ENCODE results near the gene MLLT1.

The MLLT1 gene

GRCh38 chr19:6292006-6292405 is 12.2 kb upstream of the MLLT1 start:
- no CpG with 5 or more reads among the region's 4 CpGs for WGBS, 2 donors (ENCODE audit: extremely low coverage in 2 of 2, insufficient read length in 2 of 2, insufficient replicate concordance in 1 of 2)
- H3K27me3 ChIP-seq (ENCODE audit: control insufficient read depth in 3 of 3, insufficient read depth in 3 of 3, low read depth in 1 of 3, low read length in 3 of 3), result no peaks in the 10 kb centered on the region
- no peak for DNase-seq (ENCODE audit: low spot score)

GRCh38 chr19:6288737-6289136 is 9.0 kb upstream of the MLLT1 start:
- Histone ChIP-seq H3K4ac (ENCODE audit: low read length) (no peak overlapping the region), H2AK5ac (ENCODE audit: low read depth, low read length) (no peak overlapping the region)
- DNase-seq (ENCODE audit: low spot score), result no peak

More at GRCh38 chr19:6292006-6292405, 12.2 kb upstream of the MLLT1 start:
- no peak overlapping the region for H2AFZ ChIP-seq (ENCODE audit: low read length)
- H4K8ac ChIP-seq (ENCODE audit: low read depth, low read length), result no peak overlapping the region
- H3K4me1 ChIP-seq (ENCODE audit: control insufficient read depth in 2 of 2, insufficient read depth in 1 of 2, low read depth in 1 of 2, low read length in 2 of 2), result no peaks in the 10 kb centered on the region
- no peak overlapping the region for H2BK15ac ChIP-seq (ENCODE audit: low read length)
- no peak overlapping the region for H3K23ac ChIP-seq (ENCODE audit: low read depth, low read length, poor library complexity)
- H3K14ac ChIP-seq (ENCODE audit: low read length), result no peak overlapping the region
- H3K79me1 ChIP-seq (ENCODE audit: low read depth, low read length), result no peaks in the 10 kb centered on the region
- H3K27ac ChIP-seq (replicated peaks; ENCODE audit: low read length), result no peak overlapping the region
- H3K4me3 ChIP-seq (ENCODE audit: low read length in 2 of 2), result no peak overlapping the region
- no peak overlapping the region for H3K9ac ChIP-seq (ENCODE audit: low read depth, low read length, poor library complexity)
- H3K4me2 ChIP-seq (ENCODE audit: insufficient read depth, low read length, poor library complexity, severe bottlenecking), result no peak overlapping the region
- no peak overlapping the region for H4K91ac ChIP-seq (ENCODE audit: low read depth, low read length, poor library complexity)
- H2BK12ac ChIP-seq (ENCODE audit: low read length), result no peak overlapping the region
- H3K4ac ChIP-seq (ENCODE audit: low read length), result no peak overlapping the region
- no peaks in the 10 kb centered on the region for H3K36me3 ChIP-seq (replicated peaks in 1 of 2; ENCODE audit: control insufficient read depth in 2 of 2, insufficient read depth in 2 of 2, low read length in 2 of 2)
- H3K18ac ChIP-seq (ENCODE audit: low read length), result no peak overlapping the region
- H2BK5ac ChIP-seq (ENCODE audit: low read length), result no peak overlapping the region
- peaks cover 32% of the 10 kb centered on the region in 2 donors for H3K9me3 ChIP-seq (replicated peaks in 1 of 2; ENCODE audit: control insufficient read depth in 2 of 2, insufficient read depth in 1 of 2, low read depth in 1 of 2, low read length in 2 of 2)
- no peak overlapping the region for H2AK5ac ChIP-seq (ENCODE audit: low read depth, low read length)
- no peak overlapping the region for H2BK120ac ChIP-seq (ENCODE audit: low read depth, low read length)

GRCh38 chr19:6287269-6287885 is 7.6 kb upstream of the MLLT1 start:
- H2BK15ac ChIP-seq (ENCODE audit: low read length), result no peak overlapping the region
- H2AFZ ChIP-seq (ENCODE audit: low read length), result no peak overlapping the region
- peak overlapping the region in 1 of 2 donors; percentile 63 for H3K4me3 ChIP-seq (ENCODE audit: low read length in 2 of 2)
- H3K4me2 ChIP-seq (ENCODE audit: insufficient read depth, low read length, poor library complexity, severe bottlenecking), result no peak overlapping the region
- H3K4ac ChIP-seq (ENCODE audit: low read length), result no peak overlapping the region
- H3K14ac ChIP-seq (ENCODE audit: low read length), result no peak overlapping the region
- no peak overlapping the region for H2BK120ac ChIP-seq (ENCODE audit: low read depth, low read length)
- H3K23ac ChIP-seq (ENCODE audit: low read depth, low read length, poor library complexity), result no peak overlapping the region
- H3K18ac ChIP-seq (ENCODE audit: low read length), result no peak overlapping the region
- no peak overlapping the region for H3K27ac ChIP-seq (replicated peaks; ENCODE audit: low read length)
- H2AK5ac ChIP-seq (ENCODE audit: low read depth, low read length), result no peak overlapping the region
- no peak overlapping the region for H2BK12ac ChIP-seq (ENCODE audit: low read length)
- H3K79me1 ChIP-seq (ENCODE audit: low read depth, low read length), result no peaks in the 10 kb centered on the region
- H3K9me3 ChIP-seq (replicated peaks in 1 of 2; ENCODE audit: control insufficient read depth in 2 of 2, insufficient read depth in 1 of 2, low read depth in 1 of 2, low read length in 2 of 2), result peaks cover 31 to 43% of the 10 kb centered on the region in 2 donors
- H3K27me3 ChIP-seq (ENCODE audit: control insufficient read depth in 3 of 3, insufficient read depth in 3 of 3, low read depth in 1 of 3, low read length in 3 of 3), result no peaks in the 10 kb centered on the region
- no CpG with 5 or more reads among the region's 6 CpGs for WGBS, 2 donors (ENCODE audit: extremely low coverage in 2 of 2, insufficient read length in 2 of 2, insufficient replicate concordance in 1 of 2)
- no peaks in the 10 kb centered on the region for H3K4me1 ChIP-seq (ENCODE audit: control insufficient read depth in 2 of 2, insufficient read depth in 1 of 2, low read depth in 1 of 2, low read length in 2 of 2)
- DNase-seq (ENCODE audit: low spot score), result no peak
- H3K9ac ChIP-seq (ENCODE audit: low read depth, low read length, poor library complexity), result no peak overlapping the region
- no peak overlapping the region for H2BK5ac ChIP-seq (ENCODE audit: low read length)
- no peak overlapping the region for H4K8ac ChIP-seq (ENCODE audit: low read depth, low read length)
- no peaks in the 10 kb centered on the region for H3K36me3 ChIP-seq (replicated peaks in 1 of 2; ENCODE audit: control insufficient read depth in 2 of 2, insufficient read depth in 2 of 2, low read length in 2 of 2)
- no peak overlapping the region for H4K91ac ChIP-seq (ENCODE audit: low read depth, low read length, poor library complexity)

More at GRCh38 chr19:6288737-6289136, 9.0 kb upstream of the MLLT1 start:
- Histone ChIP-seq H2BK15ac (ENCODE audit: low read length) (no peak overlapping the region), H2BK5ac (ENCODE audit: low read length) (no peak overlapping the region), H3K9ac (ENCODE audit: low read depth, low read length, poor library complexity) (no peak overlapping the region), H3K18ac (ENCODE audit: low read length) (no peak overlapping the region), H4K8ac (ENCODE audit: low read depth, low read length) (no peak overlapping the region), H3K9me3 (replicated peaks in 1 of 2; ENCODE audit: control insufficient read depth in 2 of 2, insufficient read depth in 1 of 2, low read depth in 1 of 2, low read length in 2 of 2) (peaks cover 38 to 47% of the 10 kb centered on the region in 2 donors), H3K4me2 (ENCODE audit: insufficient read depth, low read length, poor library complexity, severe bottlenecking) (no peak overlapping the region), H2AFZ (ENCODE audit: low read length) (no peak overlapping the region), H4K91ac (ENCODE audit: low read depth, low read length, poor library complexity) (no peak overlapping the region), H3K23ac (ENCODE audit: low read depth, low read length, poor library complexity) (no peak overlapping the region), H3K4me1 (ENCODE audit: control insufficient read depth in 2 of 2, insufficient read depth in 1 of 2, low read depth in 1 of 2, low read length in 2 of 2) (no peaks in the 10 kb centered on the region), H2BK120ac (ENCODE audit: low read depth, low read length) (no peak overlapping the region), H2BK12ac (ENCODE audit: low read length) (no peak overlapping the region), H3K79me1 (ENCODE audit: low read depth, low read length) (no peaks in the 10 kb centered on the region), H3K36me3 (replicated peaks in 1 of 2; ENCODE audit: control insufficient read depth in 2 of 2, insufficient read depth in 2 of 2, low read length in 2 of 2) (no peaks in the 10 kb centered on the region), H3K27me3 (ENCODE audit: control insufficient read depth in 3 of 3, insufficient read depth in 3 of 3, low read depth in 1 of 3, low read length in 3 of 3) (no peaks in the 10 kb centered on the region), H3K27ac (replicated peaks; ENCODE audit: low read length) (no peak overlapping the region), H3K14ac (ENCODE audit: low read length) (no peak overlapping the region), H3K4me3 (ENCODE audit: low read length in 2 of 2) (no peak overlapping the region)
- no CpG with 5 or more reads among the region's 1 CpG for WGBS, 2 donors (ENCODE audit: extremely low coverage in 2 of 2, insufficient read length in 2 of 2, insufficient replicate concordance in 1 of 2)

- H3K4me3 ChIP-seq (ENCODE audit: low read length in 2 of 2), result no peak overlapping the region
- H4K91ac ChIP-seq (ENCODE audit: low read depth, low read length, poor library complexity), result no peak overlapping the region
- no peak overlapping the region for H4K8ac ChIP-seq (ENCODE audit: low read depth, low read length)
- H3K27me3 ChIP-seq (ENCODE audit: control insufficient read depth in 3 of 3, insufficient read depth in 3 of 3, low read depth in 1 of 3, low read length in 3 of 3), result no peaks in the 10 kb centered on the region
- no peak overlapping the region for H3K18ac ChIP-seq (ENCODE audit: low read length)
- no peak overlapping the region for H2BK12ac ChIP-seq (ENCODE audit: low read length)
- no CpG with 5 or more reads among the region's 4 CpGs for WGBS, 2 donors (ENCODE audit: extremely low coverage in 2 of 2, insufficient read length in 2 of 2, insufficient replicate concordance in 1 of 2)
- no peak overlapping the region for H2BK5ac ChIP-seq (ENCODE audit: low read length)
- no peak overlapping the region for H2BK15ac ChIP-seq (ENCODE audit: low read length)
- no peak overlapping the region for H2BK120ac ChIP-seq (ENCODE audit: low read depth, low read length)
- no peak overlapping the region for H3K4me2 ChIP-seq (ENCODE audit: insufficient read depth, low read length, poor library complexity, severe bottlenecking)
- DNase-seq (ENCODE audit: low spot score), result no peak
- no peaks in the 10 kb centered on the region for H3K4me1 ChIP-seq (ENCODE audit: control insufficient read depth in 2 of 2, insufficient read depth in 1 of 2, low read depth in 1 of 2, low read length in 2 of 2)
- no peak overlapping the region for H3K4ac ChIP-seq (ENCODE audit: low read length)
- no peak overlapping the region for H2AK5ac ChIP-seq (ENCODE audit: low read depth, low read length)
- no peak overlapping the region for H3K9ac ChIP-seq (ENCODE audit: low read depth, low read length, poor library complexity)
- H2AFZ ChIP-seq (ENCODE audit: low read length), result no peak overlapping the region
- H3K36me3 ChIP-seq (replicated peaks in 1 of 2; ENCODE audit: control insufficient read depth in 2 of 2, insufficient read depth in 2 of 2, low read length in 2 of 2), result no peaks in the 10 kb centered on the region
- peak overlapping the region; percentile 13 for H3K23ac ChIP-seq (ENCODE audit: low read depth, low read length, poor library complexity)
- H3K27ac ChIP-seq (replicated peaks; ENCODE audit: low read length), result no peak overlapping the region
- H3K79me1 ChIP-seq (ENCODE audit: low read depth, low read length), result no peaks in the 10 kb centered on the region
- no peak overlapping the region for H3K14ac ChIP-seq (ENCODE audit: low read length)
- H3K9me3 ChIP-seq (replicated peaks in 1 of 2; ENCODE audit: control insufficient read depth in 2 of 2, insufficient read depth in 1 of 2, low read depth in 1 of 2, low read length in 2 of 2), result peaks cover 24 to 37% of the 10 kb centered on the region in 2 donors
These were observed 6.9 kb upstream of the MLLT1 start for GRCh38 chr19:6286676-6287075.
